GM18861 (cell line): ENCODE measurements around the gene CRACDL.
"Not testable (repeated sequence)": the region's sequence is repeated elsewhere in the genome, so short reads cannot be mapped to it uniquely, and the experiment has no call there.

Source experiments
- ATAC-seq: cut with Tn5 transposase; IDR thresholded peaks from one replicate; pipeline ENCODE4 v1.9.1; 2021; ENCODE audit not compliant: unreplicated experiment

The CRACDL gene

DNA sequence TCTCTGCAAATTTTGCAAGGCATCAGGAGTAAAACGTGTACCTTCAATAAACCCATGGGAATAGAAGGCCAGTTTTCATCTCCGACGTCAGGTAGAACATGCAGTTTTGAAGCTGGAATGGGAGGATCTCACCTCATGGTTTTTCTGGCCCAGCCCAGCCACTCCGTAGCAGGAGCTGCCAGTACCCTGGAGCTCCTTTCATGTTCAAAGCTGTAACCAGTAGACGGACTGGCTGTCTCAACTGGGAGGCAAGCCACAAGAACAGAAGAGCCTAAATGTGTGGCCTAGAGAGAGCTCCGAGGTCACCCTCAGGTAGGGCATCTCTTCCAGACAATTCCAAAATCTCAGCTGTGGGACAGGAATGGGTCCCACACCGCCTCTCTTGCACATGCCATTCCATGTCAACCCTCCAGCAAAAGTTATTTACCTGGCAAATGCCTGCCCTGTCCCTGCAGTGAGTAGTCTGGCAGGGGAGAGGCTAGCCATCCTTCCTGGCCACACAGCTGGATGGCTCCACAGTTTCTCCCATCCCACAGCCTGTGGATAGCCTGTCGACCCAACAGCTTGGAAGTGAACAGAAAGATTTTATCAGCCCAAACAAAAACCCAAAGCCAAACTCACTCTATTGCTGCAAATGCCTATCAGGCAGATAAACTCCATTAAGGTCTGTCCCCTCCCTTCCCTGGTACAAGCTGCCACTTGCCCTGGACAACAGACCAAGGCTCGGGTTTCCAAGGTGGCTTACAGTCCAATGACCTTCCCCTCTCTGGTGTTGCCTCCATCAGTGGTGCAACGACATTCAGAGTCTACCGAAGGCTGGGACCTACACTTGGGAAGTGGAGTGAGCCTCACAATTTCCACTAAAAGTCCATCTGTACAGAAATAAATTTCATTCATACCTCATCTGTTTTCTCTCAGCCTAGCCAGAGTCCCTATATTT lies 27.8 kb downstream of the CRACDL start:
- no peak for ATAC-seq

DNA sequence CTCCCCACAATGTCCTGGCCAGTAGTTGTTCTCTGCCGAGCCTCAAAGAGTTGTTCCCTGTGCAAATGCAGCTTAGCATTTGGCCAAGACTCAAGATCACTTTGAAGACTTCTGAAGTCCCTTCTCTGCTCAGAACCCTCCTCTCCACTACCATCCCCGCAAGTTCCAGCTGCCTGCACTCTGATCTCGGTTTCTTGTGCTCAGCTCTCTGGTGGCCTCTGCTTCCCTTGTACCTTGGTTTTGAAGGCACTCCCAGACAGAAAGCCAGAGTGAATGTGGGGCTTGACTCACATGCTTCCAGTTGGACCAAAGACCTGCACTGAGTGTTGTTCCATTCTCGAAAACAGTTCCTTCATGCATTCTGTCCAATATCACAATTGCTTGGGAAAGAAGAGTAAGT lies 28.6 kb downstream of the CRACDL start:
- no peak for ATAC-seq

DNA sequence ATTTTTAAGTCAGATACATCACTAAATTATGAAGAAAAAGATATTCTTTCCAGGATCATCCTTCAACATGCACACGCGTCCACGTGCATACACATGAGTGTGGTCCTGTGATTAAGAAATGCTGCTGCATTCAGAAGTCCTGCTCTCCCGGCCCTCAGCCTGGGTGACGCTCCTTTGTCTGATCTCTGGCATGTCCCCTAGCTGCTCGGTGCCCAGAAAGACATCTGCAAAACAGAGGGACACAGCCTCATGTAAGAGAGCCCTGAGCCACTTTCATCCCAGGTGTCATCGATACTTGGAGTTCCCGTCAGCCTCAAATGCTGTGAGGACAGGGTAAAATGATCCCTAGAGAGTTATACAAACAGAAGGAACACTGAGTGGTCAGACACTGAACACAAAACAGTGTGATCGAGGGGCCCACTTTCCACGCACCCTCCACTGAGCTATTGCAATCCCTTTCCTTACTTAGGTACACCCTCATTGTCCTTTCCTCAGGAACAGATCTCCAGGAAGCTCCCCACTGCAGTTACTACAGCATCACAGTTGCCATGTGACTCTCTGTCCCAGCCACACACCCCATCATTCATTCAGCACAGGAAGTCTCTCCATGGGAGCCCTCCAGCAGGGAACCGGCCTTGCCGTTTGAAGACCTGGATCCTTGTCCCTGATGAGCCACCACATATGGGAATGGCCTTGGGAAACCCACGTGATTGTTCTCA lies 32.1 kb downstream of the CRACDL start:
- ATAC-seq = no peak

DNA sequence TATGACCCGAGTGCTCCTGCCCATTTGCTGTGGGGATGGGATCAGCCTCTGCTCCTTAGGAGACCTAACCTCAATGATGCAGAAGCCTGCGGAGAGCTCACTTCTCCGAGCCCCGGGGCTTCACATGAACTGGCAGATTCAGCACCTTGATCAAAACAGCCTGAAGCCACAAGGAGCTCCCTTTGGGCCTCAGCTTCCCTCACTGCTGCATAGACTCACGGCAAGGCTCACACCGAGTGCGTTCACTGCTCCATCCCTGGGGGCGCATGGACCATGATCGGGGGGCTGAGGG lies 33.0 kb downstream of the CRACDL start:
- no peak for ATAC-seq

DNA sequence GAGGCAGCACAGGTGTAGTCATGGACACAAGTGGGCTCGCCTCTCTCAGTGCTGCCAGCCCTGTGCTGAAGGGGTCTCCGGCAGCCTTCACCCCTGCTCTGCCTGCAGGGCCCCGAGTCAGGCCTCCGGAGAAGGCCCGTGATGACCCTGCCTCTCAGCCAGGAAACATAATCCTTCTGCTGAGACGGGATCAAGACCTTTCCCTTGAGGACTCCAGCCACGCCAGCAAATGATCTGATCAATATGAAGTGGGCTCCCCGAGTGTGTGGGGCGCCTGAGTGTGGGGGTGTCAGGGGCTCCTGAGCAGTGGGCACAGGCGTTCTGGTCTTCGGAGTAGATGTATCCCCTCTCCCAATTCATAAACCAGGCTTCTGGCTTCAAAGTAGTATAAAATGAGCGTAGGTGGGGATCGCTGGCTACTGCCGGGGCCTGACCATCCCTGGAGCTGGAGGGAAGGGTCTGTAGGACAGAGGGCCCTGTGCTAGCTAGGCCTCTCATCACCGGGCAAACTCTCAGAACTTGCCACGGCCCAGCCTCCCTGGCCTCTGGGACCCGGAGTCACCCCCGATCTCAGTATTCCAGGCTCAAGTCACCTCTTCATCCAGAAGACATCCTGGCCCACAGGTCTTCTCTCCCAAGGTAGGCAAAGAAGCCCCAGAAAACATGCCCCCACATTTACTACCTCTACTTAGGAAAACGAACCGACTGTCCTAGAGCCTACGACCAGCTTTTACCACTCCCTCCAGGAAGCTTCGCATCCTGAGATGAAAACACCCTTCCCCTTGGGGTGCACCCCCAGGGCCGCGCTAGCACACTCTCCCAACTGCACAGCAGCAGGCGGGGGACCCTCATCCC lies 33.6 kb downstream of the CRACDL start:
- no peak for ATAC-seq

DNA sequence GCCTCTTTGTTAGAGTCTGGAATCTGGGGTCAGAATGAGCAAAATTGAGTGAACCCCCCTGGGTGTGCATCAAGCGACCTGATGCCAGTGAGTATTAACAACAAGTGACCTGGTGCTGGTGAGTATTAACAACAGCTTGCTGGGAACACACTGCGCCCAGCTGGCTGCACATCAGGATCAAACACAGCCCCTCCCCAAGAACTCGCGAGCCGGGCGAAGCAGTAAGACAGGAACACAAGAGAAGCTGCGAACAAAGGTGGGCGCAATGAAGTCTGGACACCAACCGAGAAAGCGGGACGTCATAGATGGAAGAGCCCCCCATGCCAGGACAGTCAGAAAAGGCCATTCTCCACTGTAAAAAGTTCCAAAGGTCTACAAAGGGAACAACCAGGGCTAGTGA lies 34.3 kb downstream of the CRACDL start:
- ATAC-seq = no peak

DNA sequence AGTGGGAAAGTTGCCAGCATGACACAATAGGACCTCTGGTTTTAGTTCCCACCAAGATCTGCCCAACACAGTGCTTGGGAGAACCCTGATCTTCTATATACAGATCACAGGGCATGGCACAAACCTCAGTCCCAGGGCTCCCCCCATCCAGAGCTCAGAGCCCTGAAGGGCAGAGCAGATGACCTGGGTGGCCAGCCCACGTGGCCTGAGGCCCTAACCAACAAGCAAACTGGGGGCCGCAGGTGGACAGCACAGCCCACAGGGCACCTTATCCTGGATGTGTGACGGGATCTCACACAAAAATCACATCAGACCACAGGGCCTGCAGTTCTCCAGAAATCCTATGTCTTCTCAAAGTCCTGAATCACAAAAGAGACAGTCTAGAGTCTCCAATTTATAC lies 34.7 kb downstream of the CRACDL start:
- ATAC-seq = no peak

DNA sequence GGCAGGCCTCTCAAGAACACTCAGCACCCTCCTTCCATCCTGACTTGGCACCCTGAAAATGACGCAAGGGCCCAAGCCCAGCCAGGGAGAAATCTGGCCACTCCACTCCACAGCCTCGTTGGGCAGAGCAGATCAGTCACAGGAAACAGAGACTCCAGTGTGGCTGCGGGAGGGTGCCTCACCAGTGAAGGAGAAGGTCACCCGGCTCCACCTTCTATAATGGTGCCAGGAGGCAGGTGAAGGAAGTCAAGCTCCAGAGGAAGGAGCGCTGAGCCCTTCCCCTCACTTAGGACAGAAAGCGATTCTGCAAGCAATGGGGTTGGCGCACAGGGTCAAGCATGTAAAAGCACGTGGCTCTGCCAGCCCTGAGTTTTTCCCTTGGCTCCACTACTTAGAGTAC lies 35.3 kb downstream of the CRACDL start:
- no peak for ATAC-seq

DNA sequence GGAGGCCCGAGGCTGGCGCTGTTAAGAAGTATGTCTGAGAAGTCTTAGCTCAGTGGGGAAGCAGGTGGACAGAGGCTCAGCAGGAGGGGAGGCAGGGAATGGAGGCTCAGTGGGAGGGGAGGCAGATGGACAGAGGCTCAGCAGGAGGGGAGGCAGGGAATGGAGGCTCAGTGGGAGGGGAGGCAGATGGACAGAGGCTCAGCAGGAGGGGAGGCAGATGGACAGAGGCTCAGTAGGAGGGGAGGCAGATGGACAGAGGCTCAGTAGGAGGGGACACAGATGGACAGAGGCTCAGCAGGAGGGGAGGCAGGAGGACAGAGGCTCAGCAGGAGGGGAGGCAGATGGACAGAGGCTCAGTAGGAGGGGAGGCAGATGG lies 36.3 kb downstream of the CRACDL start:
- ATAC-seq = not testable (repeated sequence)

DNA sequence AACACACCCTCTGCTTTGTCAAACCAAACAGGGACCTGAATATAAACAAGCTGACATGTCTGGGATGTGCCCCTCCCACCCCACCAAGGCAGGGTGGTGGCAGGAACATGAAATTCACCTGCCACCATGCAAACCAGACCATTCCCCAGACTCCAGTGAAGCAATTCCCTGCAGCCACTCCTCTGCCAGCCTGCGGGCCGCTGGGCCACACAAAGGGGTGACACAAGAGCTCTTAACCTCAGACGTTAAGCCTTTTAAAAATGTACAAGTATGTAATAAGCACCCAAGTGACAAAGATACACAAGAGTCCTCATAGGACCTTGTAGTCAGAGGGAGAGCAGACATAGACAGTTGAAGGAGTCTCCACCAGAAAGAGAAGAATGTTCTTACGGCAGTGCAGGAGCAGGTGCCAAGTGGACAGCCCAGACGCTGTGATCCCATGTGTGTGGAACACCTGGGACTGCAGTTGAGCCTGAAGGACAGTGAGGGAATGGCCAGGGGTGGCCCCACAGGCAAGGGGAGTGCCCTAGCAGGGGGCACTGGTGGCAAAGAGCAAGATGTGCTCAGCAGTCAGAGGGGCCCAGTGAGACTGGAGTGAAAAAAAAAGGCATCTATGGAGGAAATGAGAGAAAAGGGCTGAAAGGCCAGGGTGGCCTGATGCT lies 36.9 kb downstream of the CRACDL start:
- ATAC-seq = no peak

DNA sequence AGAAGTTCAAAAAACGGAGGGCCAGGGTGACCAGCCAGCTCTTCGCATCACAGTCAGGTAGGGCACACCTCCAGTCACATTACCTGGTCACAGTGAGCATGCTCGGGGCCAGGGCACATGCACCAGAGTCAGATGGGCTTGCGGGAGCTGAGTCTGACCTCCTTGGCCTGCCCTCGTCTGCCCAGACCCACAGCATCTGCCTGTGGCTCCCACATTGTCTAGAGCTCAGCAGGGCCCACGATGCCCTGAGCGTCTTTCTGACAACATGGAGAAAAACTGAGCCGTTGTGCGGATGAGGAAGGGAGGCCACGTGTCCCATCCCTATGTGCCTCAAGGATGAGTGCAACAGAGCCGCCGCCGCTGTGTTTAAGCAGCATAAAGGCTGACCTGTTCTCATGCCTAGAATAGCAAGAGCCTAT lies 37.6 kb downstream of the CRACDL start:
- ATAC-seq = no peak

DNA sequence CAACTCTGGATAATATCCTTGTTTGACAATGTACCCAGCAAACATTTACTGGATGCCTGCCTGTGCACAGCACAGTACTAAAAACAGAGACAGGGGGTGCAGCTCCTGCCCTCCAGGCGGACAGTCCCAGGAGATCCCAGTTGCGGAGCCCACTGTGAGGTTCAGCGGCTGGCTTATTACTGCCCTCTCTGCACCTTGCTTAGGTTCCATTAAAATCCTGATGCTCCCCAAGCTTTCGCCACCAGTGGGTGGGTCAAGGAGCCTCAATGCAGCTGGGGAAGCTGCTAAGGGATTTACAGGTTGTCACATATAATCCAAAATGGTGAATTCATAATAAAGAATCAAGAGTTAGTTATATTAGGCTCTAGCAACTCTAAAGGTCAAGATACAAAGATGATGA lies 38.3 kb downstream of the CRACDL start:
- ATAC-seq = no peak

DNA sequence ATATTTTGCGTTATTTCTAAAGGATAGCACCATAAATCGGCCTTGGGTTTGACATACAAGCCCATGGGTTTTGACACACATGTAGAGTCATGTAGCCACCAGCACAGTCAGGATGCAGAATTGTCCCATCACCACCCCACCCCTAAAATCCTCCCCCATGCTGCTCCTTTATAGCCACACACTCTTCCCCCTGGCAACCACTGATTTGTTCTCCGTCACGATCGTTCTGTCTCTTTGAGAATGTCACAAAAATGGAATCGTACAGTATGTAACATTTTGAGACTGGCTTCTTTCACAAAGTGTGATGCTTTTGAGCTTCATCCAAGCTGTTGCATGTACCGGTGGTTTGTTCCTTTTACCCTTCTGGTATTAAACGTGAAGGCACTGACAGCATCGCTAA lies 39.1 kb downstream of the CRACDL start:
- no peak for ATAC-seq

DNA sequence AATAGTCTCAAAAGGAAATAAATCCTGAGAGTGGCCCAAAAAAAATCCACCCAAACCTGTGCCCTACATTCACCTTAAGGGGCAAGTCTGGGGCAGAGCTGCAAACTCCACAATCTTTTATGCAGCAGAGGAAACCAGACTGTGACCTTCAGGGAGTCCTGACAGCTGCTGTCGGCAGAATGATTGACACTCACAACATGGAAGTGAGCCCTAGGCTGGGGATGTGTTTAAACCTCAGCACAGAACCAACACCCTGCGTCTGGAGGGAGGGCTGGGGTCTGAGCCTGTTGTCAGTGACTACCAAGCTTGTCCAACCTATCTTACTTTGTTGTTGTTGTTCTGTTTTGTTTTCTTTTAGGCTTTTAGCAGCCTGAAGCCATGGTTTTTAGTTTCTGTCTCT lies 39.6 kb downstream of the CRACDL start:
- ATAC-seq = no peak

DNA sequence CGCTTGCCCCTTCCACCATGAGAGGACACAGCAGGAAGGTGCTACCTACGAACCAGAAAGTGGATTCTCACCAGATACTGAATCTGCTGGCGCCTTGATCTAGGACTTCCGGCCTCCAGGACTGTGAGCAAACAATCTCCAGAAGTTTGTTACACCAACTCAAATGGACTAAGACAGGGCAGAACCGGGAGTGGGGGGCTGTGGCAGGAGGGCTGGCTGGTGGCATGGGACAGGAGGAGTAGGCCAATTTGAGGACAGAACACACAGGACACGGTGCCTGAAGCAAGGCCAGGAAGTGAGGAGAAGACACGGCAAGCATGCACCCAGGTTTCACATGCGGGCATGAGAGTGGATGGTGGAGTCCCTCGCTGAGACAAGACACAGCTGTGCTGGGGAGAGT lies 40.1 kb downstream of the CRACDL start:
- no peak for ATAC-seq

DNA sequence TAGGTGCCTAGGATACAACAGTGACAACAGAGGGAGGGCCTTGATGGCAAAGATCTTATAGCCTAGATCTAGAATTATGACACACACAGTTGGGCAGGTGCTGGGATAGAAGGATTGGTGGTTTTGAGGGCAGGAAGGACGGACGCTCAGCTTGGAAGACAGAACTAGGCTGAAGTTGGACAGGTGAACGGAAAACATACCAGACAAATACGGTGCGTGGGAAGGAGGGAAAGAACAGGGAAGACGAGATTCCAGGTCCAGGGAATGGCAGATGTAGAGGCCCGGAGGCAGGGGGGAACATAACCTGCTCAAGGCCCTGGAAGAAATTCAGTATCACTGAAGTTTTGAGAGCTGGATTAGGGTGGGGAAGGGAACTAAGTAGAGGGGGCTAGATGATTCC lies 40.8 kb downstream of the CRACDL start:
- ATAC-seq = no peak

DNA sequence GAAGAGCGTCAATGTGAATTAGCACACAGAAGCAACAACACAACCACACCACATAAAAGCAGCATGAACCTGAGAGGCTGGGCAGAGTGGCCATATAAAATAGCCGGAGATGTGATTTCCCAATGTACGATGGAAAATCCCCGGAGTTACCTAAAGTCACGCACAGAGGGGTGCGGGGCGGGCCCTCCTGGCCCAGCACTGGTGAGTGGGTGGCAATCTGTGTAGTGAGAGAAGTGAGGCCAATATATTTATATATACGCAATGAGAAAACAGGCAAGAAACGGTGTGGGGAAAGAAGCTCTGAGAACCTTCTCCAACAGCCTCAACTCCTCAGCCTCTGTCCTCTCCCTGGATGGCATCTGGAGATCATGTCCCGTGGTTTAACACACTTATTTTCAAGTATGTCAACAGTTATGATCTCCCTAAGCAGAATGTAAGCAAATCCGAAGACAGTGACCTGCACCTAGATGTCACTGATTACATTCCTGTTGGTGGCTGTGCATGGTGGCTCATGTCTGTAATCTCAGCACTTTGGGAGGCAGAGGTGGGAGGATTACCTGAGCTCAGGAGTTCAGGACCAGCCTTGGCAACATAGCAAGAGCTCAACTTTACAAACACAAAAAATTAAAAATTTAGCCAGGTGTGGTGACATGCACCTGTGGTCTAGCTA lies 41.6 kb downstream of the CRACDL start:
- no peak for ATAC-seq

DNA sequence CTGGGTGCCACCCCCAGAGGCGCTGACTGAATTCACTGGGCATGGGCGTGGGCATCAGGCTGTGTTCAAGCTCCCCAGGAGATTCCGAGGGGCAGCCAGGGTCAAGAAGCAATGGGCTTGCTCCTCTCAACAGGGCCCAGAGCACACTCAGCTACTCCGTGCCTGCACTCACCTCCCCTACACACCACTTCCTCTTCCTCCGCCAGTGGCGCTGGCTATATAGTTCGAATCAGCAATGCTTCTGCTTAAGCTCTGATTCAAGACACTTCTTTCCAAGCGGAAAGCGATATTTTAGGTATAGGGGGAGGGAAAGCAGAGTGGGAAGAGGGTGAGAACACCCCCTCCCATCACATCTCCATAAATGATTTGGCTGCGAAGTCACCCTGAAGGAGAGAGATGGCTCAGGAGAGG lies 42.1 kb downstream of the CRACDL start:
- no peak for ATAC-seq

DNA sequence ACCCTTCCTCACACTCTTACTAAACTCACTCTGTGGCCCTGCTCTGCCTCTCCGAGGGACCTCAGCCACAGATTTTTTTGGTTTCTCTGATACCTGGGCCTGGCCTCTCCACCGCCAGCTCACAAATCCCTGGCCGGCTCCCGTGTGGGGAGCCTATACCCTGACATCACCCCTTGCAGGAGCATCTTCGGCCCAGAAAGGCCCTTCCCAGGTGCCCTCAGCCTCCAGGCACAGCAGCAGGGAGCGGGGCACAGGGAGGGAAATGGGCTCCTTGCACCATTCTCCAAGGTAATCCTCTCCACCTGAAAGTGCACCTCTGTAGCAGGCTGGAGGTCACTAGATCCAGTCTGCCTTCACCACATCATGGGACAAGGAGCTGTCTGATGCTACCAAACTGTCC lies 43.2 kb downstream of the CRACDL start:
- ATAC-seq = no peak

DNA sequence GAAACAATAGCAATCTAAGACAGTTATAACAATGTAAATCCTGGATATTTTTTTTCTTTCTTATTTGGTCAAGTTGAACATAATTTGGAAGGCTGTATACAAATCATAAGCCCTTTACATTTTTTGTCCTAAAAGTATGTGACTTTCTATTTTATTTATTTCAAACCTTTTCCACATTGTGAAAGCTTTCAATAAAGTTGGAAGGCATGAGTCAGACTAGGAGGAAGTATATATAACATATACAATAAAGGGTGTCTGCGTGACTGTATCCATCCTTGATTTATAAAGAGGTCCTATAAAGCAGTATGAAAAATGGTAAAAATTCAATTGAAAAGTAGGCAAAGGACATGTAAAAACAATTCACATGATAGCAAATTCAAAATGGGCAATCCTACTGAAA lies 44.4 kb downstream of the CRACDL start:
- ATAC-seq = no peak
